Cardiac fibroblast (primary cell): ENCODE data around the gene MRO.

Experiments
- DNase-seq, 2 donors: peaks; one replicate each; pipeline versions ENCODE4 v3.0.0 to v3.0.0-alpha.2; 2010; ENCODE audit warnings: low read depth in 2 of 2
- H3K4me3 ChIP-seq, 2 donors: replicated peaks in 1 of 2; 1 replicate in 1 of 2; 2 replicates in 1 of 2; pipeline ENCODE4 v1.5.1; 2011; ENCODE audit warnings: low read depth in 2 of 2, low read length in 2 of 2, mild to moderate bottlenecking in 2 of 2, moderate library complexity in 1 of 2
- CTCF ChIP-seq: IDR thresholded peaks from one replicate; pipeline ENCODE4 v1.5.1; 2011; ENCODE audit warnings: low read depth, mild to moderate bottlenecking, low read length, inconsistent platforms

The MRO gene

GRCh38 chr18:50813353-50813752 is 6.5 kb downstream of the MRO start:
- H3K4me3 ChIP-seq, result no peak overlapping the region
- DNase-seq, result no peak
- TF ChIP-seq CTCF, result no peak

- no peak for TF ChIP-seq CTCF
- no peak overlapping the region for H3K4me3 ChIP-seq
- DNase-seq, result no peak
Observed at GRCh38 chr18:50812834-50813233, 7.0 kb downstream of the MRO start.

- DNase-seq, result no peak
- no peak overlapping the region for H3K4me3 ChIP-seq
- TF ChIP-seq CTCF, result no peak
Observed at GRCh38 chr18:50807176-50807575, 12.6 kb downstream of the MRO start.

GRCh38 chr18:50806208-50806616 is 13.6 kb downstream of the MRO start:
- DNase-seq, result peak in 1 of 2 donors; percentile 18
- no peak overlapping the region for H3K4me3 ChIP-seq
- TF ChIP-seq CTCF, result no peak

- peak in 1 of 2 donors; percentile 31 for DNase-seq
- no peak overlapping the region for H3K4me3 ChIP-seq
- no peak for TF ChIP-seq CTCF
Observed at GRCh38 chr18:50805732-50806131, 14.1 kb downstream of the MRO start.

- TF ChIP-seq CTCF, result no peak
- no peak overlapping the region for H3K4me3 ChIP-seq
- DNase-seq, result no peak
Observed at GRCh38 chr18:50803592-50803991, 16.2 kb downstream of the MRO start.

GRCh38 chr18:50802141-50802540 is 17.7 kb downstream of the MRO start:
- no peak for TF ChIP-seq CTCF
- no peak for DNase-seq
- no peak overlapping the region for H3K4me3 ChIP-seq
